Endometrial microvascular endothelial cells (primary cell): ENCODE measurements around the gene ZNF672. TPM values are rescaled to one million over a fixed set of nuclear protein-coding genes. Genes with fewer than 3 reads are reported as not detected.

Experiments used
- total RNA-seq: library from RNA; depleted of rRNA; stranded (reverse); fragments of >200 nt; gene quantifications from one replicate; pipeline ENCODE4 v1.2.3, GENCODE V29; 2015; ENCODE audit errors: inconsistent ontology term

Gene ZNF672
- total RNA-seq, 1 donor from 2014 or later, result 29.5 TPM

Other genes starting within 250 kb of the ZNF672 start
- gene OR2T10, start 240.5 kb upstream of the ZNF672 start, total RNA-seq, result not detected
- not detected for gene OR2T11, start 203.1 kb upstream of the ZNF672 start, total RNA-seq
- gene OR2T35, start 192.9 kb upstream of the ZNF672 start, total RNA-seq, result not detected
- gene OR2T27, start 182.7 kb upstream of the ZNF672 start, total RNA-seq, result not detected
- not detected for gene OR14I1, start 135.5 kb upstream of the ZNF672 start, total RNA-seq
- not detected for gene LYPD8, start 82.5 kb upstream of the ZNF672 start, total RNA-seq
- 23.0 TPM for gene SH3BP5L, start 12.3 kb upstream of the ZNF672 start, total RNA-seq
- gene ZNF692, start 20.9 kb downstream of the ZNF672 start, total RNA-seq, result 43.8 TPM
- 2.9 TPM for gene PGBD2, start 68.0 kb downstream of the ZNF672 start, total RNA-seq